Measurements from ENCODE around the gene TMEM143. TPM values are rescaled to one million over a fixed set of nuclear protein-coding genes. Genes with fewer than 3 reads are reported as not detected.
A peak's percentile ranks its signal among the peaks of the same experiment; 100 is the strongest.

The TMEM143 gene
- total RNA-seq, 1 experiment from 2014 or later = 15.2 TPM

- peak overlapping the region; percentile 30 for H3K18ac ChIP-seq (ENCODE audit: insufficient read length, low read depth, low read length)
- no peak overlapping the region for H3T11ph ChIP-seq (ENCODE audit: low read length)
- no peak overlapping the region for H3K4ac ChIP-seq (ENCODE audit: low read depth, low read length)
- H2BK12ac ChIP-seq (ENCODE audit: insufficient read length, low read depth, low read length) = no peak overlapping the region
- H3K79me1 ChIP-seq (ENCODE audit: insufficient read depth, low read depth, low read length, poor library complexity, severe bottlenecking) = no peaks in the 10 kb centered on the region
- H3K56ac ChIP-seq (ENCODE audit: insufficient read length, low read depth, low read length) = no peak overlapping the region
- H3K4me1 ChIP-seq (ENCODE audit: insufficient read depth, low read length) = no peaks in the 10 kb centered on the region; the same call in 1 of the 2 replicates
- no peak overlapping the region for H4K5ac ChIP-seq (ENCODE audit: insufficient read length, low read depth, low read length)
- no peak overlapping the region for H2BK120ac ChIP-seq (ENCODE audit: low read depth, low read length, poor library complexity, severe bottlenecking)
- Mint-ChIP-seq H3K4me1 (peaks cover 2 to 10% of the 10 kb centered on the region in 2 experiments; a peak in 2 of 4 replicates), H3K27me3 (ENCODE audit: low read depth) (peaks cover 19% of the 10 kb centered on the region), H3K27ac (peak overlapping the region; percentile 44 to 80 (median 49); a peak in 3 of 7 replicates), H3K36me3 (ENCODE audit: insufficient read depth in 1 of 3, low read depth in 3 of 3) (peaks cover 2 to 7% (median 5%) of the 10 kb centered on the region in 3 experiments; a peak in 3 of 7 replicates), H3K4me3 (peak overlapping the region; percentile 77 to 85; a peak in 4 of 5 replicates), H3K9me3 (no peaks in the 10 kb centered on the region)
- no peak overlapping the region for H3K27ac ChIP-seq (ENCODE audit: insufficient read length, low read depth, low read length)
- no peak for DNase-seq
- H2AK5ac ChIP-seq (ENCODE audit: insufficient read length, low read length) = no peak overlapping the region
- no peak for TF ChIP-seq CTCF (conservative IDR thresholded peaks at IDR 0.05)
- H3K4me2 ChIP-seq (ENCODE audit: insufficient read depth, insufficient read length, low read length) = peak overlapping the region; percentile 31
- peak overlapping the region; percentile 27; the same call in 1 of the 2 replicates for H2BK15ac ChIP-seq (ENCODE audit: low read depth, low read length)
- H2BK5ac ChIP-seq (ENCODE audit: insufficient read length, low read length) = no peak overlapping the region
- H3K23ac ChIP-seq (ENCODE audit: insufficient read length, low read depth, low read length) = no peak overlapping the region
- H3K79me2 ChIP-seq (ENCODE audit: insufficient read depth, low read length) = 0 out of 2 replicates have a peak, but pooled peaks cover under 1% of the 10 kb centered on the region
- H4K20me1 ChIP-seq (ENCODE audit: control insufficient read depth, insufficient read depth, insufficient read length) = no peaks in the 10 kb centered on the region
- H3K27me3 ChIP-seq (ENCODE audit: insufficient read depth, low read length) = no peaks in the 10 kb centered on the region; the same call in none of the 2 replicates
- H3K9me3 ChIP-seq (ENCODE audit: control insufficient read depth, low read depth, low read length) = no peaks in the 10 kb centered on the region
- peaks cover 5% of the 10 kb centered on the region for H3K23me2 ChIP-seq (ENCODE audit: insufficient read length, low read depth, low read length, poor library complexity, severe bottlenecking)
- no peak overlapping the region for H2BK20ac ChIP-seq (ENCODE audit: low read depth, low read length, poor library complexity, severe bottlenecking)
- peak overlapping the region; percentile 53 for H3K9ac ChIP-seq (ENCODE audit: extremely low read depth, insufficient read length, low read length)
- no peak overlapping the region for H4K8ac ChIP-seq (replicated peaks; ENCODE audit: insufficient read length, low read depth, low read length)
- H4K91ac ChIP-seq (ENCODE audit: insufficient read length, low read depth, low read length) = peak overlapping the region; percentile 56
- H2AFZ ChIP-seq (ENCODE audit: low read length) = no peak overlapping the region
- no CpG with 5 or more reads among the region's 10 CpGs for WGBS (ENCODE audit: extremely low coverage, insufficient read length, low lambda C conversion rate)
- peak overlapping the region; percentile 74; the same call in 1 of the 2 replicates for H3K14ac ChIP-seq (ENCODE audit: insufficient read depth, low read length)
These were observed 1.0 kb upstream of the TMEM143 start for GRCh38 chr19:48364598-48365348.
